Activated CD8-positive, alpha-beta memory T cell treated with anti-CD3 and anti-CD28 coated beads, Interleukin-2, amount 50 U/mL, for 24 hours (primary cell): ENCODE results near the gene SHF.
"Not testable (repeated sequence)": the region's sequence is repeated elsewhere in the genome, so short reads cannot be mapped to it uniquely, and the experiment has no call there.

Experiments
- DNase-seq: peaks from one replicate; pipeline ENCODE4 v3.0.0-alpha.2; 2020; ENCODE audit errors: extremely low read depth

The SHF gene

GRCh38 chr15:45146405-45146804 is 41.4 kb downstream of the SHF start:
- DNase-seq: no peak

GRCh38 chr15:45144775-45145174 is 43.0 kb downstream of the SHF start:
- DNase-seq: no peak

- no peak for DNase-seq
These were observed 43.8 kb downstream of the SHF start for GRCh38 chr15:45143946-45144345.

- no peak for DNase-seq
These were observed 44.7 kb downstream of the SHF start for GRCh38 chr15:45143056-45143455.

- DNase-seq: no peak
These were observed 46.4 kb downstream of the SHF start for GRCh38 chr15:45141386-45141785.

GRCh38 chr15:45140557-45141250 is 47.1 kb downstream of the SHF start:
- DNase-seq: no peak

- no peak for DNase-seq
These were observed 48.0 kb downstream of the SHF start for GRCh38 chr15:45139770-45140169.

- no peak for DNase-seq
These were observed 48.7 kb downstream of the SHF start for GRCh38 chr15:45138814-45139765.

GRCh38 chr15:45137703-45138102 is 50.1 kb downstream of the SHF start:
- no peak for DNase-seq

- no peak for DNase-seq
These were observed 51.4 kb downstream of the SHF start for GRCh38 chr15:45136378-45136764.

GRCh38 chr15:45135705-45136377 is 51.9 kb downstream of the SHF start:
- not testable (repeated sequence) for DNase-seq

- DNase-seq: no peak
These were observed 52.8 kb downstream of the SHF start for GRCh38 chr15:45134682-45135604.

GRCh38 chr15:45134046-45134445 is 53.7 kb downstream of the SHF start:
- no peak for DNase-seq

- no peak for DNase-seq
These were observed 54.2 kb downstream of the SHF start for GRCh38 chr15:45133561-45133920.

- DNase-seq: no peak
These were observed 54.8 kb downstream of the SHF start for GRCh38 chr15:45132844-45133560.

GRCh38 chr15:45131510-45131909 is 56.3 kb downstream of the SHF start:
- no peak for DNase-seq

- no peak for DNase-seq
These were observed 57.3 kb downstream of the SHF start for GRCh38 chr15:45130291-45131000.

GRCh38 chr15:45129651-45130129 is 58.1 kb downstream of the SHF start, which contains the start of the genes DUOX1 and DUOXA1:
DUOX1 (plus strand) TSS chr15:45129994; CDS start chr15:45131967, 1,973 bp downstream.
DUOXA1 (minus strand) TSS chr15:45129879; CDS start chr15:45123014, 6,865 bp downstream.
- no peak for DNase-seq

- DNase-seq: no peak
These were observed 58.7 kb downstream of the SHF start for GRCh38 chr15:45128971-45129639.
